Measurements from ENCODE around the gene TAC1.

TAC1 gene

GRCh38 chr7:97752215-97752614 lies 20.3 kb downstream of the TAC1 start:
- Histone ChIP-seq H2AFZ (ENCODE audit: low read depth, low read length, severe bottlenecking) (no peak overlapping the region), H3K9ac (ENCODE audit: low read length) (no peak overlapping the region), H3K4me3 (ENCODE audit: insufficient read depth, low read length, poor library complexity, severe bottlenecking) (no peak overlapping the region), H3K36me3 (ENCODE audit: low read length) (no peaks in the 10 kb centered on the region), H3K27me3 (ENCODE audit: low read length) (no peaks in the 10 kb centered on the region), H3K9me3 (ENCODE audit: insufficient read depth, low read length) (no peaks in the 10 kb centered on the region), H3K79me2 (ENCODE audit: insufficient read depth, low read length) (no peaks in the 10 kb centered on the region), H3K27ac (ENCODE audit: low read depth, low read length) (no peak overlapping the region), H3K9me2 (replicated peaks; ENCODE audit: insufficient read depth, low read length) (no peaks in the 10 kb centered on the region), H3K4me2 (ENCODE audit: low read depth, low read length, poor library complexity, severe bottlenecking) (no peak overlapping the region), H4K20me1 (ENCODE audit: low read depth, low read length) (no peaks in the 10 kb centered on the region), H3F3A (ENCODE audit: insufficient read depth) (no peaks in the 10 kb centered on the region)
- TF ChIP-seq CTCF (IDR thresholded peaks at IDR 0.05; ENCODE audit: insufficient read depth, low read length, poor library complexity, severe bottlenecking) (no peak), EZH2phosphoT487 (conservative IDR thresholded peaks at IDR 0.05; ENCODE audit: low read length) (no peak)

- Histone ChIP-seq H3K4me2 (ENCODE audit: low read depth, low read length, poor library complexity, severe bottlenecking) (no peak overlapping the region), H3K9me2 (replicated peaks; ENCODE audit: insufficient read depth, low read length) (no peaks in the 10 kb centered on the region), H3K9me3 (ENCODE audit: insufficient read depth, low read length) (no peaks in the 10 kb centered on the region), H3K79me2 (ENCODE audit: insufficient read depth, low read length) (no peaks in the 10 kb centered on the region), H3K4me3 (ENCODE audit: insufficient read depth, low read length, poor library complexity, severe bottlenecking) (no peak overlapping the region), H3K27me3 (ENCODE audit: low read length) (no peaks in the 10 kb centered on the region; the same call in 1 of the 2 replicates), H3F3A (ENCODE audit: insufficient read depth) (no peaks in the 10 kb centered on the region), H4K20me1 (ENCODE audit: low read depth, low read length) (no peaks in the 10 kb centered on the region), H3K9ac (ENCODE audit: low read length) (no peak overlapping the region), H2AFZ (ENCODE audit: low read depth, low read length, severe bottlenecking) (no peak overlapping the region), H3K36me3 (ENCODE audit: low read length) (no peaks in the 10 kb centered on the region), H3K27ac (ENCODE audit: low read depth, low read length) (no peak overlapping the region)
- no peak for TF ChIP-seq EZH2phosphoT487 (conservative IDR thresholded peaks at IDR 0.05; ENCODE audit: low read length)
Measured at GRCh38 chr7:97757824-97758223, 25.9 kb downstream of the TAC1 start.

DNA sequence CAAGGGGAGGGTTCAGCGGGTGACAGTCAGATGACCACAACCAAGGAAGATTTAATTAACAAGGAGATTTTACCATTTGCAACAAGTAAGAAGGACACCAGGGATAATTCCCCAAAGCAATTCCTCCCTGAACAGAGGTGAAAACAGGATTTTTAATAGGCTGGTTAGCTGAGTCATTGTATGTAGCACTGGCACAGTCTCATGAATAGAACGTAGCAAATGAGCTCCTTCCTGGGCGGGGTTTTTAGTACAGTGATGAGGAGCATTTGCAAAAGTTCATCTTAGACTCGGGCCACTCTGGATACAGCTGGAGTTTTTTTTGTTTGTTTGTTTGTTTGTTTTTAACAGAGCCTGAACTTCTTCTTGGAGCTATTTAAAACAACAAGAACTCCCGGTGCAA lies 39.0 kb downstream of the TAC1 start:
- TF ChIP-seq EZH2phosphoT487 (conservative IDR thresholded peaks at IDR 0.05; ENCODE audit: low read length), result no peak
- no peaks in the 10 kb centered on the region for H4K20me1 ChIP-seq (ENCODE audit: low read depth, low read length)
- no peaks in the 10 kb centered on the region for H3K27me3 ChIP-seq (ENCODE audit: low read length)
- no peaks in the 10 kb centered on the region for H3K9me2 ChIP-seq (replicated peaks; ENCODE audit: insufficient read depth, low read length)
- no peaks in the 10 kb centered on the region for H3K36me3 ChIP-seq (ENCODE audit: low read length)
- H3K9me3 ChIP-seq (ENCODE audit: insufficient read depth, low read length), result no peaks in the 10 kb centered on the region
- no peaks in the 10 kb centered on the region for H3K79me2 ChIP-seq (ENCODE audit: insufficient read depth, low read length)
- H3K27ac ChIP-seq (ENCODE audit: low read depth, low read length), result no peak overlapping the region
- no peaks in the 10 kb centered on the region for H3F3A ChIP-seq (ENCODE audit: insufficient read depth)
- H3K4me2 ChIP-seq (ENCODE audit: low read depth, low read length, poor library complexity, severe bottlenecking), result no peak overlapping the region
- H3K4me3 ChIP-seq (ENCODE audit: insufficient read depth, low read length, poor library complexity, severe bottlenecking), result no peak overlapping the region
- H2AFZ ChIP-seq (ENCODE audit: low read depth, low read length, severe bottlenecking), result no peak overlapping the region
- H3K9ac ChIP-seq (ENCODE audit: low read length), result no peak overlapping the region

GRCh38 chr7:97771576-97771975 lies 39.7 kb downstream of the TAC1 start:
- no peak overlapping the region for H3K4me2 ChIP-seq (ENCODE audit: low read depth, low read length, poor library complexity, severe bottlenecking)
- no peaks in the 10 kb centered on the region for H3K27me3 ChIP-seq (ENCODE audit: low read length)
- H3K9me2 ChIP-seq (replicated peaks; ENCODE audit: insufficient read depth, low read length), result no peaks in the 10 kb centered on the region
- no peak overlapping the region for H3K9ac ChIP-seq (ENCODE audit: low read length)
- no peaks in the 10 kb centered on the region for H3K36me3 ChIP-seq (ENCODE audit: low read length)
- H2AFZ ChIP-seq (ENCODE audit: low read depth, low read length, severe bottlenecking), result no peak overlapping the region
- H3K4me3 ChIP-seq (ENCODE audit: insufficient read depth, low read length, poor library complexity, severe bottlenecking), result no peak overlapping the region
- H3K79me2 ChIP-seq (ENCODE audit: insufficient read depth, low read length), result no peaks in the 10 kb centered on the region
- H3K27ac ChIP-seq (ENCODE audit: low read depth, low read length), result no peak overlapping the region
- no peaks in the 10 kb centered on the region for H3F3A ChIP-seq (ENCODE audit: insufficient read depth)
- no peaks in the 10 kb centered on the region for H3K9me3 ChIP-seq (ENCODE audit: insufficient read depth, low read length)
- no peaks in the 10 kb centered on the region for H4K20me1 ChIP-seq (ENCODE audit: low read depth, low read length)
- no peak for TF ChIP-seq EZH2phosphoT487 (conservative IDR thresholded peaks at IDR 0.05; ENCODE audit: low read length)
- no peak for TF ChIP-seq CTCF (IDR thresholded peaks at IDR 0.05; ENCODE audit: insufficient read depth, low read length, poor library complexity, severe bottlenecking)

All from SU-DHL-6 (cell line).